ENCODE measurements around the gene STMN3.
A peak's percentile ranks its signal among the peaks of the same experiment; 100 is the strongest.

Gene STMN3

DNA sequence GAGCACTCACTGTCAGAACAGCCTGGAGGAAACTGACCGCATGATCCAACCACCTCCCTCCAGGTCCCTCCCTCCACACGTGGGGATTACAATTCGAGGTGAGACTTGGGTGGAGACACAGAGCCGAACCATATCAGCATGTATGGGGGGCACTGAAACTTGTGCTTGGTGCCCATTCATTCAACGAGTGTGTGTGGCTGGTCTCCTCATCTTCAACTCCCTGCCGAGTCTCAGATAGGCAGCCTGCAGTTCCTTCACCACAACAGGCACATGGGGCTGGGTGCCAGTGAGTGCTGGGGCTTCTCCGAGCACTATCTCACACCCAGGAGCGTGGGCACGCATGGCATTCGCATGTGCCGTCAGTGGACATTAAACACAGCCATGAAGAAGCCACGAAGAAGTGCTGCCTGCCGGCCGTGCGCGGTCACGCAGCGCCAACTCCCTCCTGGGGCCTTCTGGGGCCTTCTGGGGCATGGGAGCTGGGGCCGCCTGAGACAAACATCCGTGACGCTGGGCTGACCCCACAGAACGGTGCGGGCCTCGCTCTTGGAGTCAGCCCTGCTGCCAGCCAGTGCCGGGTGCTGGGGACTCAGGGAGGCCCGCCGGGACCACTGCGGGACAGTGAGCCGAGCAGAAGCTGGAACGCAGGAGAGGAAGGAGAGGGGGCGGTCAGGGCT, 4.2 kb upstream of the STMN3 start:
- Histone ChIP-seq H3K27me3 (ENCODE audit: insufficient read depth, low read length) (peaks cover 4% of the 10 kb centered on the region), H3K79me1 (ENCODE audit: low read length) (peaks cover 10% of the 10 kb centered on the region), H4K12ac (ENCODE audit: low read depth, low read length) (peak overlapping the region; percentile 96), H3K9ac (ENCODE audit: low read length) (no peak overlapping the region), H3K14ac (ENCODE audit: low read length) (no peak overlapping the region), H4K8ac (ENCODE audit: low read depth, low read length) (peak overlapping the region; percentile 99), H3K18ac (ENCODE audit: low read length) (no peak overlapping the region), H3K9me3 (ENCODE audit: insufficient read depth, low read depth, low read length) (no peaks in the 10 kb centered on the region), H3K4me3 (ENCODE audit: low read depth, low read length) (no peak overlapping the region), H2BK12ac (ENCODE audit: low read length) (peak overlapping the region; percentile 9), H2BK120ac (ENCODE audit: insufficient read depth, low read length, poor library complexity) (peak overlapping the region; percentile 48), H2AK5ac (ENCODE audit: low read length) (peak overlapping the region; percentile 24), H3K27ac (ENCODE audit: low read depth, low read length) (no peak overlapping the region), H3K36me3 (ENCODE audit: control insufficient read depth in 1 of 2, insufficient read depth in 2 of 2, low read length in 2 of 2) (peaks cover 15 to 17% of the 10 kb centered on the region in 2 experiments), H3K4me1 (ENCODE audit: control insufficient read depth in 1 of 2, insufficient read depth in 2 of 2, low read length in 2 of 2) (peaks cover 14 to 27% of the 10 kb centered on the region in 2 experiments), H4K91ac (ENCODE audit: low read depth, low read length) (peak overlapping the region; percentile 58), H3K79me2 (ENCODE audit: control insufficient read depth, insufficient read depth, low read length, poor library complexity) (peaks cover 4% of the 10 kb centered on the region), H3K4ac (ENCODE audit: low read depth, low read length) (no peak overlapping the region), H2BK5ac (ENCODE audit: low read depth, low read length, poor library complexity) (no peak overlapping the region), H3K23ac (ENCODE audit: low read length) (no peak overlapping the region), H2AFZ (ENCODE audit: insufficient read depth, low read length, poor library complexity) (peak overlapping the region; percentile 94), H3K4me2 (ENCODE audit: low read length) (peak overlapping the region; percentile 79)
- WGBS (ENCODE audit: extremely low coverage, insufficient coverage, insufficient read length): no CpG with 5 or more reads among the region's 31 CpGs
- DNase-seq: no peak

- Histone ChIP-seq H3K36me3 (ENCODE audit: control insufficient read depth in 1 of 2, insufficient read depth in 2 of 2, low read length in 2 of 2) (peaks cover 6 to 8% of the 10 kb centered on the region in 2 experiments), H2BK12ac (ENCODE audit: low read length) (no peak overlapping the region), H4K12ac (ENCODE audit: low read depth, low read length) (no peak overlapping the region), H3K9ac (ENCODE audit: low read length) (no peak overlapping the region), H2AK5ac (ENCODE audit: low read length) (no peak overlapping the region), H3K18ac (ENCODE audit: low read length) (no peak overlapping the region), H3K79me1 (ENCODE audit: low read length) (peaks cover 10% of the 10 kb centered on the region), H3K4me1 (ENCODE audit: control insufficient read depth in 1 of 2, insufficient read depth in 2 of 2, low read length in 2 of 2) (peaks cover 18 to 33% of the 10 kb centered on the region in 2 experiments), H3K4me2 (ENCODE audit: low read length) (no peak overlapping the region), H3K27ac (ENCODE audit: low read depth, low read length) (no peak overlapping the region), H3K4me3 (ENCODE audit: low read depth, low read length) (no peak overlapping the region), H4K91ac (ENCODE audit: low read depth, low read length) (no peak overlapping the region), H3K79me2 (ENCODE audit: control insufficient read depth, insufficient read depth, low read length, poor library complexity) (peaks cover 4% of the 10 kb centered on the region), H3K27me3 (ENCODE audit: insufficient read depth, low read length) (peaks cover 11% of the 10 kb centered on the region), H2BK5ac (ENCODE audit: low read depth, low read length, poor library complexity) (no peak overlapping the region), H3K4ac (ENCODE audit: low read depth, low read length) (no peak overlapping the region), H2AFZ (ENCODE audit: insufficient read depth, low read length, poor library complexity) (no peak overlapping the region), H3K14ac (ENCODE audit: low read length) (no peak overlapping the region), H3K9me3 (ENCODE audit: insufficient read depth, low read depth, low read length) (no peaks in the 10 kb centered on the region), H4K8ac (ENCODE audit: low read depth, low read length) (no peak overlapping the region), H2BK120ac (ENCODE audit: insufficient read depth, low read length, poor library complexity) (no peak overlapping the region), H3K23ac (ENCODE audit: low read length) (no peak overlapping the region)
- DNase-seq: no peak
- no CpG with 5 or more reads among the region's 3 CpGs for WGBS (ENCODE audit: extremely low coverage, insufficient coverage, insufficient read length)
These were observed 3.2 kb upstream of the STMN3 start for GRCh38 chr20:63656451-63656850.

DNA sequence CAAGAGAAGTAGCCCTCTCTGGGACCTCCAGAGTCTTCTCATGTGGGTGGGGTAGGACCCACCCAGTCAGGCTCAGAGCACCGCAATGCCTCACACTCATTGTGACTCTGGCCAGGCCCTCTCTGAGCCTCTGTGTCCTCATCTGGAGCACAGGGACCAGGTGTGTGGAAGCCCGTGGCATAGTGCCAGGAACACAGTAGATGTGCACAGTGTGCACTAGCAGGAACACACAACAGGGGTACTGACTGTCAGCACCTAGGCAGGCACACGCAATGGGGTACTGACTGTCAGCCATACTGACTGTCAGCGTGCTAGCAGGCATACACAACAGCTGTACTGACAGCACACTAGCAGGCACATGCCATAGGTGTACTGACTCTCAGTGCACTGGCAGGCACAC, 2.0 kb upstream of the STMN3 start:
- Histone ChIP-seq H3K18ac (ENCODE audit: low read length) (no peak overlapping the region), H3K36me3 (ENCODE audit: control insufficient read depth in 1 of 2, insufficient read depth in 2 of 2, low read length in 2 of 2) (no peaks in the 10 kb centered on the region), H4K91ac (ENCODE audit: low read depth, low read length) (no peak overlapping the region), H3K9ac (ENCODE audit: low read length) (no peak overlapping the region), H4K12ac (ENCODE audit: low read depth, low read length) (no peak overlapping the region), H4K8ac (ENCODE audit: low read depth, low read length) (no peak overlapping the region), H2BK5ac (ENCODE audit: low read depth, low read length, poor library complexity) (no peak overlapping the region), H3K14ac (ENCODE audit: low read length) (no peak overlapping the region), H3K79me2 (ENCODE audit: control insufficient read depth, insufficient read depth, low read length, poor library complexity) (peaks cover 4% of the 10 kb centered on the region), H3K4me2 (ENCODE audit: low read length) (no peak overlapping the region), H3K4me1 (ENCODE audit: control insufficient read depth in 1 of 2, insufficient read depth in 2 of 2, low read length in 2 of 2) (peaks cover 18 to 33% of the 10 kb centered on the region in 2 experiments), H3K9me3 (ENCODE audit: insufficient read depth, low read depth, low read length) (no peaks in the 10 kb centered on the region), H2BK12ac (ENCODE audit: low read length) (no peak overlapping the region), H3K4ac (ENCODE audit: low read depth, low read length) (no peak overlapping the region), H3K27ac (ENCODE audit: low read depth, low read length) (no peak overlapping the region), H2BK120ac (ENCODE audit: insufficient read depth, low read length, poor library complexity) (no peak overlapping the region), H3K23ac (ENCODE audit: low read length) (no peak overlapping the region), H2AFZ (ENCODE audit: insufficient read depth, low read length, poor library complexity) (no peak overlapping the region), H3K79me1 (ENCODE audit: low read length) (peaks cover 10% of the 10 kb centered on the region), H2AK5ac (ENCODE audit: low read length) (no peak overlapping the region), H3K27me3 (ENCODE audit: insufficient read depth, low read length) (peaks cover 11% of the 10 kb centered on the region), H3K4me3 (ENCODE audit: low read depth, low read length) (no peak overlapping the region)
- no peak for DNase-seq
- no CpG with 5 or more reads among the region's 4 CpGs for WGBS (ENCODE audit: extremely low coverage, insufficient coverage, insufficient read length)

GRCh38 chr20:63653974-63654668, 897 bp upstream of the STMN3 start:
- peak overlapping the region; percentile 14 for H2AK5ac ChIP-seq (ENCODE audit: low read length)
- H3K4me1 ChIP-seq (ENCODE audit: control insufficient read depth in 1 of 2, insufficient read depth in 2 of 2, low read length in 2 of 2): peaks cover 17 to 29% of the 10 kb centered on the region in 2 experiments
- no peak overlapping the region for H3K4ac ChIP-seq (ENCODE audit: low read depth, low read length)
- H3K4me2 ChIP-seq (ENCODE audit: low read length): peak overlapping the region; percentile 71
- no peak overlapping the region for H3K4me3 ChIP-seq (ENCODE audit: low read depth, low read length)
- no peak overlapping the region for H4K8ac ChIP-seq (ENCODE audit: low read depth, low read length)
- no peaks in the 10 kb centered on the region for H3K9me3 ChIP-seq (ENCODE audit: insufficient read depth, low read depth, low read length)
- peaks cover 10% of the 10 kb centered on the region for H3K79me1 ChIP-seq (ENCODE audit: low read length)
- H2BK5ac ChIP-seq (ENCODE audit: low read depth, low read length, poor library complexity): no peak overlapping the region
- no peak overlapping the region for H4K91ac ChIP-seq (ENCODE audit: low read depth, low read length)
- H3K23ac ChIP-seq (ENCODE audit: low read length): no peak overlapping the region
- no peak overlapping the region for H3K14ac ChIP-seq (ENCODE audit: low read length)
- H3K27me3 ChIP-seq (ENCODE audit: insufficient read depth, low read length): peaks cover 11% of the 10 kb centered on the region
- no peaks in the 10 kb centered on the region for H3K36me3 ChIP-seq (ENCODE audit: control insufficient read depth in 1 of 2, insufficient read depth in 2 of 2, low read length in 2 of 2)
- no peak overlapping the region for H4K12ac ChIP-seq (ENCODE audit: low read depth, low read length)
- peaks cover 4% of the 10 kb centered on the region for H3K79me2 ChIP-seq (ENCODE audit: control insufficient read depth, insufficient read depth, low read length, poor library complexity)
- no peak overlapping the region for H3K9ac ChIP-seq (ENCODE audit: low read length)
- H2BK12ac ChIP-seq (ENCODE audit: low read length): no peak overlapping the region
- H3K18ac ChIP-seq (ENCODE audit: low read length): no peak overlapping the region
- no CpG with 5 or more reads among the region's 15 CpGs for WGBS (ENCODE audit: extremely low coverage, insufficient coverage, insufficient read length)
- H2BK120ac ChIP-seq (ENCODE audit: insufficient read depth, low read length, poor library complexity): no peak overlapping the region
- no peak overlapping the region for H3K27ac ChIP-seq (ENCODE audit: low read depth, low read length)
- no peak overlapping the region for H2AFZ ChIP-seq (ENCODE audit: insufficient read depth, low read length, poor library complexity)
- no peak for DNase-seq
